Astrocyte (in vitro differentiated cells and primary cell): ENCODE results near the gene TEAD1. TPM values are rescaled to one million over a fixed set of nuclear protein-coding genes. Genes with fewer than 3 reads are reported as not detected.

Source experiments
- DNase-seq: peaks from one replicate; pipeline ENCODE4 v3.0.0-alpha.2; 2010; ENCODE audit warnings: low read depth
- FAIRE-seq: peaks from 2 replicates; lab custom pipeline; 2011; peaks lifted over from hg19 to GRCh38; lab: Jason Lieb, UNC
- H2AFZ ChIP-seq: 2 replicates; pipeline ENCODE4 v1.6.0; 2012; ENCODE audit warnings: low read depth, low read length, inconsistent platforms
- H3K27ac ChIP-seq: 2 replicates; pipeline ENCODE4 v1.5.1; 2011; ENCODE audit warnings: low read depth, low read length, inconsistent platforms
- H3K27me3 ChIP-seq: 2 replicates; pipeline ENCODE4 v1.6.0; 2011; ENCODE audit warnings: low read length, inconsistent platforms; ENCODE audit not compliant: insufficient read depth
- H3K36me3 ChIP-seq: 2 replicates; pipeline ENCODE4 v1.5.1; 2011; ENCODE audit warnings: low read length, inconsistent platforms; ENCODE audit not compliant: insufficient read depth
- H3K4me1 ChIP-seq: 2 replicates; pipeline ENCODE4 v1.5.1; 2011; ENCODE audit warnings: low read length, inconsistent platforms; ENCODE audit not compliant: insufficient read depth
- H3K4me2 ChIP-seq: 2 replicates; pipeline ENCODE4 v1.6.0; 2012; ENCODE audit warnings: low read length, inconsistent platforms
- H3K4me3 ChIP-seq: 2 replicates; pipeline ENCODE4 v1.5.1; 2011; ENCODE audit warnings: low read depth, mild to moderate bottlenecking, low read length, inconsistent platforms; ENCODE audit not compliant: insufficient read depth
- H3K79me2 ChIP-seq: 2 replicates; pipeline ENCODE4 v1.6.0; 2012; ENCODE audit warnings: mild to moderate bottlenecking, low read length, inconsistent platforms; ENCODE audit not compliant: insufficient read depth
- H3K9ac ChIP-seq: 2 replicates; pipeline ENCODE4 v1.6.0; 2012; ENCODE audit warnings: mild to moderate bottlenecking, low read length, inconsistent platforms
- H3K9me3 ChIP-seq: 2 replicates; pipeline ENCODE4 v1.5.1; 2012; ENCODE audit warnings: low read depth, mild to moderate bottlenecking, low read length, inconsistent platforms; ENCODE audit not compliant: insufficient read depth
- H4K20me1 ChIP-seq: 2 replicates; pipeline ENCODE4 v1.6.0; 2012; ENCODE audit warnings: low read length, inconsistent platforms; ENCODE audit not compliant: insufficient read depth
- H3K27ac Mint-ChIP-seq: one replicate; pipeline ENCODE4 v1.8.0; 2021; ENCODE audit warnings: mild to moderate bottlenecking, mixed read lengths; ENCODE audit not compliant: unreplicated experiment
- H3K27me3 Mint-ChIP-seq: one replicate; pipeline ENCODE4 v1.8.0; 2021; ENCODE audit warnings: low read depth, mixed read lengths; ENCODE audit not compliant: unreplicated experiment
- H3K36me3 Mint-ChIP-seq: one replicate; pipeline ENCODE4 v1.8.0; 2021; ENCODE audit warnings: low read depth, mixed read lengths; ENCODE audit not compliant: unreplicated experiment
- H3K4me1 Mint-ChIP-seq: one replicate; pipeline ENCODE4 v1.8.0; 2021; ENCODE audit warnings: low read depth, mixed read lengths; ENCODE audit not compliant: unreplicated experiment
- H3K4me3 Mint-ChIP-seq: one replicate; pipeline ENCODE4 v1.8.0; 2021; ENCODE audit warnings: mild to moderate bottlenecking, moderate library complexity, mixed read lengths; ENCODE audit not compliant: unreplicated experiment
- H3K9me3 Mint-ChIP-seq: one replicate; pipeline ENCODE4 v1.8.0; 2021; ENCODE audit warnings: mild to moderate bottlenecking, mixed read lengths; ENCODE audit not compliant: unreplicated experiment
- CTCF ChIP-seq: IDR thresholded peaks from 2 replicates; pipeline ENCODE4 v1.5.1; 2011; ENCODE audit warnings: low read depth, mild to moderate bottlenecking, inconsistent platforms, low read length, moderate library complexity; ENCODE audit not compliant: insufficient read depth
- EZH2 ChIP-seq: IDR thresholded peaks from 2 replicates; pipeline ENCODE4 v1.6.1; 2012; ENCODE audit warnings: mild to moderate bottlenecking, low read length, inconsistent platforms; ENCODE audit not compliant: insufficient read depth
- total RNA-seq: library from RNA; stranded (reverse); gene quantifications from 2 replicates; pipeline ENCODE4 v1.2.1, GENCODE V29; 2021

TEAD1 gene
- total RNA-seq, 1 donor from 2014 or later: 149 TPM

GRCh38 chr11:12983336-12983735, 309.1 kb downstream of the TEAD1 start:
- Mint-ChIP-seq H3K4me1 (no peaks in the 10 kb centered on the region), H3K36me3 (no peaks in the 10 kb centered on the region), H3K4me3 (no peak overlapping the region), H3K9me3 (peaks cover 6% of the 10 kb centered on the region), H3K27ac (no peak overlapping the region), H3K27me3 (peaks cover 28% of the 10 kb centered on the region)
- DNase-seq: no peak
- H4K20me1 ChIP-seq: no peaks in the 10 kb centered on the region
- no peak overlapping the region for H2AFZ ChIP-seq
- no peak overlapping the region for H3K9ac ChIP-seq
- H3K4me1 ChIP-seq: no peaks in the 10 kb centered on the region
- TF ChIP-seq CTCF (no peak), EZH2 (no peak)
- no peaks in the 10 kb centered on the region for H3K79me2 ChIP-seq
- H3K27me3 ChIP-seq: peaks cover 26% of the 10 kb centered on the region
- no peaks in the 10 kb centered on the region for H3K9me3 ChIP-seq
- H3K36me3 ChIP-seq: no peaks in the 10 kb centered on the region
- FAIRE-seq: no peak
- no peak overlapping the region for H3K27ac ChIP-seq
- H3K4me2 ChIP-seq: no peak overlapping the region
- no peak overlapping the region for H3K4me3 ChIP-seq

- DNase-seq: no peak
- TF ChIP-seq CTCF (no peak), EZH2 (no peak)
- Mint-ChIP-seq H3K27me3 (peaks cover 18% of the 10 kb centered on the region), H3K36me3 (no peaks in the 10 kb centered on the region), H3K9me3 (peaks cover 12% of the 10 kb centered on the region), H3K4me3 (no peak overlapping the region), H3K4me1 (no peaks in the 10 kb centered on the region), H3K27ac (no peak overlapping the region)
- Histone ChIP-seq H4K20me1 (no peaks in the 10 kb centered on the region), H3K4me1 (no peaks in the 10 kb centered on the region), H3K79me2 (no peaks in the 10 kb centered on the region), H3K4me3 (no peak overlapping the region), H3K27me3 (peaks cover 16% of the 10 kb centered on the region), H3K4me2 (no peak overlapping the region), H3K9me3 (no peaks in the 10 kb centered on the region), H3K27ac (no peak overlapping the region), H3K36me3 (no peaks in the 10 kb centered on the region), H2AFZ (no peak overlapping the region), H3K9ac (no peak overlapping the region)
- FAIRE-seq: no peak
These were observed 312.1 kb downstream of the TEAD1 start for GRCh38 chr11:12986194-12986898.
